Hematopoietic multipotent progenitor cell treated with erythropoietin and hydrocortisone succinate and interleukin-3 and kit ligand, for 8 days (in vitro differentiated cells): ENCODE results near the gene SPSB3.
"Not testable (repeated sequence)": the region's sequence is repeated elsewhere in the genome, so short reads cannot be mapped to it uniquely, and the experiment has no call there.

ENCODE experiments used
- DNase-seq: peaks from one replicate; pipeline ENCODE4 v3.0.0-alpha.2; 2015

Gene SPSB3

GRCh38 chr16:1734816-1735215, 47.6 kb downstream of the SPSB3 start:
- no peak for DNase-seq

- no peak for DNase-seq
These were observed 48.2 kb downstream of the SPSB3 start for GRCh38 chr16:1734123-1734522.

GRCh38 chr16:1732551-1732987, 49.8 kb downstream of the SPSB3 start:
- not testable (repeated sequence) for DNase-seq

- no peak for DNase-seq
These were observed 50.3 kb downstream of the SPSB3 start for GRCh38 chr16:1732071-1732470.

GRCh38 chr16:1731603-1732002, 50.8 kb downstream of the SPSB3 start:
- DNase-seq, result no peak

GRCh38 chr16:1731073-1731472, 51.3 kb downstream of the SPSB3 start:
- no peak for DNase-seq

GRCh38 chr16:1729445-1729844, 52.9 kb downstream of the SPSB3 start:
- DNase-seq, result no peak

GRCh38 chr16:1729026-1729425, 53.3 kb downstream of the SPSB3 start:
- no peak for DNase-seq

GRCh38 chr16:1727651-1728624, 54.4 kb downstream of the SPSB3 start:
- no peak for DNase-seq
